ENCODE data around the gene YBX2.

- TF ChIP-seq POLR2A (IDR thresholded peaks at IDR 0.05) (no peak), CTCF (IDR thresholded peaks at IDR 0.05) (no peak), POLR2AphosphoS5 (IDR thresholded peaks at IDR 0.05) (no peak), EP300 (IDR thresholded peaks at IDR 0.05) (no peak)
These were observed 12.3 kb downstream of the YBX2 start for GRCh38 chr17:7281953-7282751.
